Right renal cortex interstitium (tissue), 3 donors: Measurements from ENCODE around the gene PVALB. TPM values are rescaled to one million over a fixed set of nuclear protein-coding genes. Genes with fewer than 3 reads are reported as not detected.

ENCODE experiments used
- DNase-seq, 3 donors: peaks; one replicate each; pipeline ENCODE4 v3.0.0-alpha.2; 2013; ENCODE audit warnings: low read depth in 3 of 3, low spot score in 2 of 3
- polyA plus RNA-seq, 3 donors: library from polyadenylated mRNA; unstranded; fragments of 120-200 nt; gene quantifications; one replicate each; pipeline ENCODE4 v1.2.1, GENCODE V29; 2013; ENCODE audit not compliant: insufficient read length in 3 of 3

Gene PVALB
- polyA plus RNA-seq, 3 donors: 3.7 to 11.4 (median 4.6) TPM

DNA sequence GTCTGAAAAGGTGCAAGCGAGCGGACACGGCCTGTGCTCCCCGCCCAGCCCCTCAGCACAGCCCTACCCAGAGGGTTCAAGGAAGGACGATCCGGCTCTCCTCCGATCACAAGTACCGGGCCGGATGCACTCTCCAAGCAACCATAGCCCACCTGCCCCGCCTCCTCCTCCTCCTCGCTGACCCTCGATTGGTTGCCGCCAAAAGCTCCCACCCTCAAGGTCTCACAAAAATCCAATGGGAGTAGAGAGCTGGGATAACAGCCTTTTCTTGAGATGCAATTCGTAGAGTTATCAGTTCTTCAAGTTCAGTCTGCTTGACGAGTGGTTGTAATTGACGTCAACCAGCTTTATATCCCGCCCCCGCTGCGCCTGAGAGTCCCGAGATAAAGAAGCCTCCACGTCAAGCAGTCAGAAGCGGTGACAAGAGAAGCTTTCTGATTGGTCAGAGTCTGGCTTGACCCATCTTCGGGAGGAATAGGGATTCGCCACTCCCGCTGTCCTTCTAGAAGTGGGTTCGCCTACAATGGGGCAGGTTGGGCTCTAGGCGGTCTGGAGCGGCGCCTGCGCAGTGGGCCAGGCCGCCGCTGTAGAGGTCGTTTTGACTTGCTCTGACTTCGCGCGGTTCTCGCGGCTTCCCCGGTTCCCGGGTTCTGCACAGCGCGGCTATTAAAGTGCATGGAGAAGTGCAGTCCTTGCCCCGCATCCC lies 40.7 kb downstream of the PVALB start, which contains the start of gene IFT27:
Gene IFT27 (minus strand): TSS at position 156 of the 706 bp plus-strand sequence. CDS start 412 bp downstream, outside the sequence.
- peak; percentile 99 to 100 (median 100) for DNase-seq

DNA sequence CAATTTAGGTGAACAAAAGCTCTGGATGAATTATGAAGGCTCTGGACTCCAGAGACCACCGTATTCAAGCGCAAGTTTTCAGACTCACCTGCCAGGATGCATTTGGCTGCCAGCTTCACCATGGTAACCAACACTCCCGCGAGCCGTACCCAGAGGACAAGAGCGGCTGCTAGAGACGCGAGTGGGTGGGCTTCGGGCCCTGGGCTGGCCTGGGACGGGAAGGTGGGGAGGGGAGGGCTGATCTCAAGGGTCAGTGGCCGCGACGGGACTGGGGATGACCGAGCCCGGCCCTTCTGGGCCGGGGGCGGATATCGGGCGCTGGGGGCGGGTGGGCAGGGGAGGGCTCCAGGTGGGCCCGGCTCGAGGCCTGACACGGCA lies 41.3 kb downstream of the PVALB start:
- no peak for DNase-seq

DNA sequence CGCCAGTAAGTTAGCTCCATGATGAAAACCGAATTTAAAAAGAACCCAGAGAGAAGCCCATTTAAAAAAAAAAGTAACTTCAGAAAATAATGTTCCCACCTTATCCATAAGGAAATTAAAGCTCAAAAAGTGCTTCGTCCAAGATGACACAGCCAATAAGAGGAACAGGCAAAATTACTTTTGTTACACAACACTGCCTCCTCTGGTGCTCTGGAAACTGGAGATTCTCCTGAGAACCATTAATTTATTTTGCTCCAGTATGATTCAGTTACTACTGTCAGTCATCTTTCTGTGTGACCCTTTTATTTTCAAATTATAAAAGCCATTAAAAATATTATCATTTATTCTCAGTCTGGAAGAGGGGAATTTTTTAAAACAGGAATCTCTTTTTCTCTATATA lies 42.9 kb downstream of the PVALB start:
- DNase-seq: no peak

DNA sequence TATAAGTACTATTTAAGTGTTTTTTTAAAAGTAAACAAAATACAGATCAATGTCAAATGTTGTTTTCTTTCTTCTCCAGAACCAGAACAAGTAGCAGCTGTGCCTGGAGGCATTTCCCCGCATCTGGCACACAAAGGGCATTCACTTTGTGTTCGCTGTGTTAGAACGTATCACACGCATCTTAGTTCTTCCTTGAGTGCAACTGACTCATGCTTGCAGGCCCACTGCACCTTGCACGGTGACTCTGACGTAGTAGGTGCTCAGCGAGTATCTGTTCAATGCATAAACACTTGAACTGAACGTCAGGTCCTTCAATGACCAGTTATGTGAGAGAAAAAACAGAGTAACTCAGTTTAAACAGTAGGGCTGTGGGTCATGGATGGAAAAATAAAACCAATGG lies 44.4 kb downstream of the PVALB start:
- no peak for DNase-seq

DNA sequence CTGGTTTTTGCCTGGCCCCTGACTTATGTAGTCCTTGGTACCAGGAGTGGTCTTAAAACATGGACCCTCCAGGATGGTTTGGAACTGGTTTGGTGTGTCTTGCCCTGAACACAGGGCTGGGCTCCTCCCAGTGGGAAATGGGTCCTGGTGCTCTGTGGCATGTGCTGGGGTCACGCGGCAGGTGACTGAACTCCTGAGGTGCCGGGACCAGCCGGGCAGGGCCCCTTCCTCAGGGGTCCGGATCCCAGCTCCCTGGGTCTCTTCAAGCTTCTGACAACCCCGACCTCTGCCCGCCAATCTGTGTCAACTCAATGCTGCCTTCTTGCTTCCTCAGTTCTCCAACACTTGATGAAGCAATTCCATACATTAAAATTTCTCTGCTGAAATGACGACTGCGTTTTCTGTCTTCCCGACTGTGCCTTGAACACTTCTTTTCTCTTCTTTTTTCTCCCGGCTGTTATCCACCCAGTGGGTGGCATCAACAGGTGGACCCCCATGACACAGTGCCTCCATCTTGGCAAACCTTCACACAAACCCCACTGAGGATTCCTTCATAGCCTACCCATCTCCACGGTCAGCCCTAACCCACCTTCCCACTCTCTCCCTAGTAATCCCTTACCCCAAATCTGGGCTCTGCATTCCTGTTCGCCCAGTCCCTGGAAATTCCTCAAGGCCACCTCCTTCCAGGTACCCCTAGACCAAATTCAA lies 45.3 kb downstream of the PVALB start:
- no peak for DNase-seq

DNA sequence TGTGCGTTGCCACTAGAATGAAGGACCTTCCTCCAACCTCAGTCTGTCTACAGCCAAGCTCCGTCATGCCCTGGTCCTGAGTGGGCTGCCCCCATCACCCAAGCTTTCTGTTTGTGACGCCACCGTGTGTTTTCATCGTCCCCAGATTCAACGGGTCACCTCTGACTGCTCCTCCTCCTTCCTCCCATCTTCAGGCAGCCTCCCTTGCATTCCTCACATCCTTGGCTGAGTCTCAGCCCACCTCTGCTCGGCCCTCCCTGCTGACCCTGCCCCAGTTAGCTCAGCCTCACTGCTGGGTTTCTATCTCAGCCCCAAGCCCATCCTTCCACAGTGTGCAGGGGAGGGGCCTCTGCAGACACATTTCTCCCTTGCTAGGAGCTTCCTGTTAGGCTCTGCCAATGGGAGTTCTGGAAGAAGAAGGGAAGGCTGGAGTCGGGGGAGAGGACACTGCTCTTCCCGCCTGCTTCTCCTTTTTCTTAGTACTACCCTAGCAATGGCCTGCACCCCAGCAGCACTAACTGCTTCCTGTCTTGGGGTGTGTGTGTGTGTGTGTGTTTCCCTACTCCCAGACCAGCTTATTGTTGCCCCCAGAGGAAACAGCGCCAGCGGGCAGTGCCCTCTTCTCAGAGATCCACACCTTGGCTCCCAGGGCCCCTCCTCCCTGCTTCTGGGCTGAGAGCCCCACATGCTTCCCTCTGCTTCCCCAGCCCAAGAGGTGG lies 46.2 kb downstream of the PVALB start:
- DNase-seq: no peak

DNA sequence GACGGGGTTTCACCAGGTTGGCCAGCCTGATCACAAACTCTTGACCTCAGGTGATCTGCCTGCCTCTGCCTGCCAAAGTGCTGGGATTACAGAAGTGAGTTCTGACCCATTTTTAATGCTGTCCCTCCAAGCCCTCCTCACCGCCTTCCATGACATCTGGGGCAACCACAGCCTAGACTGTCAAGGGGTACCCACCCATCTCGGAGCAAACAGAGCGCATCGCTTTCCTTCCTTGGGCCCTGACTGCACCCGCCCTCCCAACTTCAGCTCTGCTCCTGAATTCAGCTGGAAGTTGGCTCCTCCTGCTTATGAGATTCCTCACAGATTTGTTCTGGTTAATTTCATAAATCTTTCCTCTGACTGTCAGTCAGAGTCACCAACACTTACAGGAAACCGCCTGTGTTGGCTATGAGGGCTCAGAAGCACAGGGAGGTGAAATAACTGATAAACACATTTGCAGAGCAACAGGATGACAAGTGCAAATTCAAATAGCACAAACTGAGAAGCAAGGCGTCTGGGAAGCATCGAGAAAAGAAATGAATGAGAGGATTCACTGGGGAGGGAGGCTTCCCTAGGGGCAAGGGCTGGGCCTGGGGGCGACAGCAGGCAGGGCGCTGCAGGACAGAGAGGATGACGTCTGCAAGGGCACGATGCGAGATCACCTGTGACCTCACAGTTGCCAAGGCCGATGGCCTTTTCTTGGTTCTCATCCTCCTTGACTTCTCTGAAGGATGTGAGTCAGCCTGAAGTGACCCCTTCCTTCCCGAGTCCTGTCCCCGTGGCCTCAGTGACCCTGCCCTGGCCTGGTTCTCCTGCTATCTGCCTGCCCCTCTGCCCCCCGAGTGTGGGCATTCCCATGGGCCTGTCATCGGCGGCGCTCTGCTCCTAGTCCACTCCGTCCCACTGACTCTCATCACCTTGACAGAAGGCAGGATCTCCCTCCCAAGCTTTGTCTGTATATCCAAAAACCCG lies 47.0 kb downstream of the PVALB start:
- DNase-seq: no peak

DNA sequence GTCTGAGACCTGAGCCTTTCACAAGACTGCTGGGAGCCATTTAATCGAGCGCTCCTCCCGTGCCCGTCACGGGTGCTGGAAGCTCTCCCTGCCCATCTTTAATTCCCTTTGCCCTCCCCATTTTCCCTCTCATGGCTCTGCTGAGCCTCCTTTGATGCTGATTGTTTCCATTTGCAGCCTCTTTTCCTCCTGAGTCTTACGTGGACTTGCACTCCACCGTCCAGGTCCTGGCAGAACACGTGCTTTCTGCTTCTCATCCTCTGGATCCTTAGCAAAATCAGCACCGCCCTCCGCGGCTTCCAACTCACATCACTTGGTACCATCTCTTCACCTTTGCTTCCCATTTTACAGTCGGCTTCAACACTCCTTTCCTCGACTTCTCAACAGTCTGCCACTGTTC lies 48.2 kb downstream of the PVALB start:
- no peak for DNase-seq

DNA sequence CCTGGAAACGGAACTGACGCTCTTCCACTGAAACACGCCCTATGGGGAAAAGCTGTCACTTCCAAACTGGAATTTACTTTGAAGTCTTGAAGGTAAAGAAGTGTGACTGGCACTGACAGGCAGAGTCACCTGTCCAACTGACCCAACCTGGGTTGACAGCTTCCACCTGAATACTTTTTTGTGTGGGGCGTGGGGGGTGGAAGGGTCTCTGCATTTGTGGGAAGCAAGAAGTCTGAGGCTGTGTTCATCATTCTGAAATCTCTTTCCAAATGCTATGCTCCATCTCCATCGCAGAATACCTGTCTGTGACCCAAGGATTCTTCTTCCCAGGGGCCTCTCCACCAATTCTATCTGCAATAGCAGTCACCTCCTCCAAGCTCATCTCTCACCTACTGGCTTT lies 48.7 kb downstream of the PVALB start:
- DNase-seq: no peak

DNA sequence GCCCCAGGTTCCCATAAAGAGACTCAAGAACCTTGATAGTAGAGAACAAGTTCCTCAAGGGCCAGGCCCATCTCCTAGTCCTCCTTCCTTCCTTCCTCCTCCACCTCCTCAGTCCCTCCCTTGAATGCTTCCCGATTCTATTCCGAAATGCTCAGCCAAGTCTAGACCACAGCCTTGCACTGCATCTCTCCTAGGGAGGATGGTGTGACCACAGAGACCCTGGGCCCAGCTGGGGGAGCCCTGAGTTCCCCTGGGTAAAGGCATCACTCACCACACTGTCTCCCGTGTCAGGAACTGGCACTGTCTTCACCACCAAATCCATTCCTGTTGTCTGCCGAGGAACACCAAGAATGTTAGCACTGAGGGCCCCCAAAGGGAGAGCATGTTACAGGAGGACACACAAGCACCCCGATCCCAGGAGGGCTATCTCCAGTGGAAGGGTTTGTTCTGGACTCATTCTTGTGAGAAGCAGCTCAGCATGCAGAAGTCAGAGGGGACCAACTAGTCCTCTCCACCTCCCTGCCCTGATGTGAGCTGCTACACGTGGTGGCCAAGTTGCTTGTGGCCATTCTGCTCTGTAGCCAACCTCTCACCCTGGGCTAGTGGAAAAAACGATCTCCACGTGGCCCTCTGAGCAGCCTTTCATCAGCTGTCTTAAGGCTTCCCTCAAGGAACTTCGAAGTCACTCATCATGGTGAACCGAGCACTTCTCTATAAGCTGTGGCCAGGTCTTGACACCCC lies 49.6 kb downstream of the PVALB start:
- DNase-seq: no peak

DNA sequence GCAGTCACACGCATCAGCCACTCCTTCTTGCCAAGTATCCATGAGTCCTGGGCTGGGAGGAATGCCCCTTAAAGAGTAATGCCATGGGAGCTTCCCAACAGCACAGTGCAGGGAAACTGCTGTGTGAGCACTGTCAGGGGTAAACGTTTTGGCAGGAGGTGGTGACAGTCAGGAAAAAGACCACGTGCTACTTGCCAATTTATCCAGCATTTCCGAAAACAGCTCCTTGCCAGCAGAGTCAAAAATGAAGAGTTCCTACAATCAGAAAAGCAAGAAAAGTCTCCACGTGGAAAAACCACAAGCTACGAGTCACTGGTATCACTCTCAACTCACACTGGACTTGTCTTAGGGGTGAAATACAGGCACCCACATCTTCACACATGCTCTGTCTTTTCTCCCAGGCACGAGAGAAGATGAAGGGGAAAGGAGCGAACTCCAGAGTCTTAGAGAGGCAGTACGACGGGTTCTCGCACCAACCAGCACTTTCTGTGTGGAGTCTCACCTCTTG lies 50.8 kb downstream of the PVALB start:
- no peak for DNase-seq

DNA sequence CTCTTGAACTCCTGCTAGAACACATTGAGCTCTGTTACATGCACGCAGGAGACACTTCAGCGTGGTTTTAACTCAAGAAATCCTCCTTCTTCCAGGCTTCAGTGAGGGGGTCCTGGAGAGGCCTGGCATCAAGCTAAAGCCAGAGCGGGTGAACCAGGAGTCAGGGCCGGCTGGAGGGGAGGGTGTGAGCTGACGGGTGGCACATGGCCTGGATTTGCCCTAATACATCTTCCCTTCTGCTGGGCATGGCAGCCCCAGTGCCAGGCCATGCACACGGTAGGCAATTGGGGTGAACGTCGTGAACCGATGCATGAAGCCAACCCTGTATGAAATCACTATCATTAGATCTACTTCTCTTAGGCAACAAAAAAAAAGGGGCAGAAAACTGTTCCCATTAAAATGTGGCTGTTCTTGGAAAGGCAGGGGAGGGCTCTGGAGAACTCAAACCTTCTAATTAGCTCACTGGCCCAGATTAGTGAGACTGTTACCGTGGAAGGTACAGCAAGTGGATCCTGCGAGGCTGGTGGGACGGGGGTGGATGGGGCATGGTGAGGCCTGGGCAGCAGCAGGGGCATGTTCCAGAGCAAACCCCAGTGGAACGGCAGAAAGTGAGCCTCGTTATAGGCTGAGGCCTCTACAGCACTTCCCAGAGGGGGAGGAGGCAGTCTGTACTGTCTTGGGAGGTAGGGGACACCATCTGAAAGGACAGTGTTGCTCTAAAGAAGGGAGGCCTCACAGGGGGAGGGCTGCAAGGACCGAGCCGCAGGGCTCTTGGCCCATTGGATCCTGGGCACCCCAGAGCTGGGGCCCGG lies 51.5 kb downstream of the PVALB start:
- no peak for DNase-seq

DNA sequence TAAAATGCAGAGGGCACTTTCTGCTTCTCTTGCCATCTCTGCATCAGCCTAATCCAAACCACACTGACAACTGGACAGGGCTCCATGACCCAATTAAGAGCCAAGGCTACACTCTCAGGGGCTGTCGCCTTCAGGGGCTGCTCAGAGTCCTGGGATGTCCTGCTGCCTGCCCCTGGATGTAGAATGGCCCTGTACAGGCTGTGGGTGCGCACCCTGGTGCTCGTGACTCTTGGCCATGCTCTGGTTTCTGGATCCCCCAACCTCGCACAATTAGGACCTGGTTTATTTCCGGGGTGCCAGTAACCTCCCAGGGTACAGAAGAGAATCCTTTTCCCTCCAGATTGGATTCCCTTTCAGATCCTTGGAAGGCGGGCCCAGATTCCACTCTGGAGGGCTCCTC lies 52.2 kb downstream of the PVALB start:
- no peak for DNase-seq

DNA sequence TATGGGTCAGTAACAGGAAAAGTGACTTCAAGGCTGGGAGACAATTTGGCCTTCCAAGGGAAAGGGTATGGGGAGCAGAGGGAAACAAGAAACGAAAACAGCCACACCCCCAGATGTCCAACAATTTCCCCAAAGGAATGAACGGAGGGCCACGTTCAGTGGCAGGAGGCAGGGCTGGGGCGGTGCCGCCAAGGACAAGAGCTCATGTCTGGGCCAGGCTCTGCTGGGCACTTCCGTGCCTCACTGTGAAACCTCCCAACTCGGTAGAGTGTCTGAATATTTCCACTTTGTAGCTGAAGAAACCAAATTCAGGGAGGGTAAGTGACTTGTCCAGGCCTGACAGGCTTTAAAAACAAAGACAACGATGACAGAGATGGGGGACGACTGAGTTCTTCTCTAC lies 52.8 kb downstream of the PVALB start:
- DNase-seq: no peak

DNA sequence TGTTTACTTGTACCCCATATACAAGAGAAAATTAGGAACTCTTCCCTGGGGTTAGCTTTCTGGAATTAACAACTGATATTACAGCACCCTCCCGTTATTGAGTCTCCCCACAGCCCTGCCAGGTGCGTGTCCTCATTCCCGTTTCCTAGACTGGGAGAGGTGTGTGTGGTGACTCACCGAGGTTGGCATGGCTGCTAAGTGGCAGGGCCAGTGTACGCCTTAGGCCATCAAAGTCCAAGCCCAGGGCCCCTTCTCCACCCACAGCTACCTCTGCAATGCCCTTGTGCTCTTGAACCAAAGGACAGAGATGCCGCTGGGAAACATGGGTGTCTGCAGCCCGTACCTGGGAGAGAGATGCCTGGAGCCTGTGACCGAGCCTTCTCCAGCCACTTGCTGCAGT lies 53.3 kb downstream of the PVALB start:
- DNase-seq: no peak

DNA sequence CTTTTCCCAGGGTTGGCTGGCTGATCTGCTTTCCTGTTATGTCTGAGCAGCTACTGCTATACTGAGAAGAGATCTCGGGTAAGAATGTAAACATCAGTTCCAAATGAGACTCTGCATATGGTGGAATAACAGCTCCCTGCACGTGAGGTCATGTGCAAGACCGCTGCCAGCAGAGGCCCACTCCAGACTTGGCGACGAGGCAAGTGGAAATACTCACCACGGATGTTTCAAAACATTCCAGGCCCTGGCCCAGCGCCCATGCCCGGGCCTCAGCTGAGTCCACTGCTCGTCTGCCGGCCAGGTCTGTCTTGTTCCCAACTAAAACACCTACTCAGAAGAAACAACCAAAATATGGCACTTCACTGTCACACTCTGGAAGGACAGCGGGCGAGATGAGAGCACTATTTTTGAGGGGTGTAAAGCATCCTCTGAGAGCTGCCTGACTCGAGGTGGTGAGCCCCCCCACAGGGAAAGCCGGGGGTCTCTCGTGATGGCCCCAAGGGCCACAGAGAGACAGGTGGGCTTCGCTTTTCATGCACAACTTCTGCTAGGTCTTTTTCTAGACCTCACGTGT lies 54.1 kb downstream of the PVALB start:
- DNase-seq: no peak

DNA sequence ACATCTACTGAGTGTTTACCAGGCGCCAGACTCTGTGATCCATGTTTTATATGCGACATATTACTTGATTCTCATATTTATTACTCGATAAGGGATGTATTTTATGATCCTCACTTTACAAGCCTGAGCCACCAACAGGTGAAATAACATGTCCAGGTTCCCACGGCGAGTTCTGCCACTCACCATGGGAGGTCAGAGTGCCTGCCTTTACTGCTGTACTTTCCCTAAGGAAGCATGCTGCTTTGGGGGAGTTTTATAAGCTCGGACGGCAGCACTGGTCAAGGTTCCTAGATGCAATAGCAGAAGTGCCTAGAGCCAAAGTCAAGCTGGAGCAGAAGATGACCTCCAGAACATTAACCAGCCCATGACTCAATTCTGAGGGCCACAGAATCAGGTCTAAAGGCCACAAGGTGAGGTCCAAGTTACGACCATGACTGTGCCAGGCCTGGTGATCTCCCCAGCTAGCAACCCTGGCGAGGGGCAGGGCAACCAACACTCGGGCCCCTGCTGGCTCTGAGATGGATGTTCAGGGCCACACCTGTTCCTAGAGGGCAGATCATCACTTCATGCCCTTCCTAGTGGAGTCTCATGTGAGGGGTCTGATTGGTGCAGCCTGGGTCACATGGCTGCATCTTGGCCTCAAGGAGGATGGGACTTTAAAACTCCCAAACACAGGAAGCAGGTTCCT lies 55.1 kb downstream of the PVALB start:
- no peak for DNase-seq

DNA sequence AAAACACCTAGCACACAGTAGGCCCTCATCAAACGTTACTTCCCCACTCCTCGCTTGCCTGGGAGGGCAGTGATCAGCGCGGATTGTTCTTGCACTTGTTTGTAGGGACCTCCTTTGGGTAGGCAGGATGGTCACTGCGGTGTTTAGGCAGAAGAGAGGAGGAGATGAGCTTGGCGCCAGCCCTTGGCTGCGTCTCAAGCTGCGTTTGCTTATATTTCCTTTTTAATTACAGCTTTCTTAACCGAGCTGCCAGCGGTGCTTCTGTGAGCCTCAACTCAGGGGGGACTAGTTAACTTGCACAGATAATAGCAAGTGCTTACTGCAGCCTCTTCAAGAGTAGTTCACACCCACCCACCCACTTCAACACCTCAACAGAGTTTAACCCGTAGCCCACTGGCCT lies 56.0 kb downstream of the PVALB start:
- no peak for DNase-seq
